Fibroblast of the aortic adventitia (primary cell): ENCODE data around the gene MYO18B. TPM values are rescaled to one million over a fixed set of nuclear protein-coding genes. Genes with fewer than 3 reads are reported as not detected.

Source experiments
- DNase-seq: peaks from one replicate; pipeline ENCODE4 v3.0.0-alpha.2; 2010; ENCODE audit warnings: low read depth
- H3K4me3 ChIP-seq: 2 replicates; pipeline ENCODE4 v1.5.1; 2011; ENCODE audit warnings: low read depth, mild to moderate bottlenecking, control low read depth, low read length, moderate library complexity
- CTCF ChIP-seq: IDR thresholded peaks from 2 replicates; pipeline ENCODE4 v1.5.1; 2011; ENCODE audit warnings: mild to moderate bottlenecking, low read length, control low read depth, inconsistent platforms; ENCODE audit not compliant: insufficient read depth
- total RNA-seq: library from RNA; depleted of rRNA; stranded (reverse); fragments of >200 nt; gene quantifications from 2 replicates; pipeline ENCODE4 v1.2.3, GENCODE V29; 2012; ENCODE audit warnings: low replicate concordance

The MYO18B gene
- total RNA-seq, 1 donor: not detected

GRCh38 chr22:25844601-25845000 is 102.6 kb downstream of the MYO18B start:
- no peak for DNase-seq
- H3K4me3 ChIP-seq: no peak overlapping the region
- no peak for TF ChIP-seq CTCF

GRCh38 chr22:25845985-25846745 is 104.2 kb downstream of the MYO18B start:
- no peak for DNase-seq
- no peak for TF ChIP-seq CTCF
- H3K4me3 ChIP-seq: no peak overlapping the region

- DNase-seq: no peak
- no peak overlapping the region for H3K4me3 ChIP-seq
- no peak for TF ChIP-seq CTCF
These were observed 105.5 kb downstream of the MYO18B start for GRCh38 chr22:25847451-25847850.

- H3K4me3 ChIP-seq: no peak overlapping the region
- DNase-seq: no peak
- no peak for TF ChIP-seq CTCF
These were observed 107.0 kb downstream of the MYO18B start for GRCh38 chr22:25848954-25849353.

- TF ChIP-seq CTCF: no peak
- H3K4me3 ChIP-seq: no peak overlapping the region
- no peak for DNase-seq
These were observed 107.5 kb downstream of the MYO18B start for GRCh38 chr22:25849522-25849921.

- TF ChIP-seq CTCF: no peak
- no peak overlapping the region for H3K4me3 ChIP-seq
- DNase-seq: no peak
These were observed 110.2 kb downstream of the MYO18B start for GRCh38 chr22:25852223-25852622.

GRCh38 chr22:25853078-25853477 is 111.1 kb downstream of the MYO18B start:
- DNase-seq: no peak
- H3K4me3 ChIP-seq: no peak overlapping the region
- no peak for TF ChIP-seq CTCF
